ENCODE results near the gene EXO1.
"Not testable (repeated sequence)": the region's sequence is repeated elsewhere in the genome, so short reads cannot be mapped to it uniquely, and the experiment has no call there.

Gene EXO1

DNA sequence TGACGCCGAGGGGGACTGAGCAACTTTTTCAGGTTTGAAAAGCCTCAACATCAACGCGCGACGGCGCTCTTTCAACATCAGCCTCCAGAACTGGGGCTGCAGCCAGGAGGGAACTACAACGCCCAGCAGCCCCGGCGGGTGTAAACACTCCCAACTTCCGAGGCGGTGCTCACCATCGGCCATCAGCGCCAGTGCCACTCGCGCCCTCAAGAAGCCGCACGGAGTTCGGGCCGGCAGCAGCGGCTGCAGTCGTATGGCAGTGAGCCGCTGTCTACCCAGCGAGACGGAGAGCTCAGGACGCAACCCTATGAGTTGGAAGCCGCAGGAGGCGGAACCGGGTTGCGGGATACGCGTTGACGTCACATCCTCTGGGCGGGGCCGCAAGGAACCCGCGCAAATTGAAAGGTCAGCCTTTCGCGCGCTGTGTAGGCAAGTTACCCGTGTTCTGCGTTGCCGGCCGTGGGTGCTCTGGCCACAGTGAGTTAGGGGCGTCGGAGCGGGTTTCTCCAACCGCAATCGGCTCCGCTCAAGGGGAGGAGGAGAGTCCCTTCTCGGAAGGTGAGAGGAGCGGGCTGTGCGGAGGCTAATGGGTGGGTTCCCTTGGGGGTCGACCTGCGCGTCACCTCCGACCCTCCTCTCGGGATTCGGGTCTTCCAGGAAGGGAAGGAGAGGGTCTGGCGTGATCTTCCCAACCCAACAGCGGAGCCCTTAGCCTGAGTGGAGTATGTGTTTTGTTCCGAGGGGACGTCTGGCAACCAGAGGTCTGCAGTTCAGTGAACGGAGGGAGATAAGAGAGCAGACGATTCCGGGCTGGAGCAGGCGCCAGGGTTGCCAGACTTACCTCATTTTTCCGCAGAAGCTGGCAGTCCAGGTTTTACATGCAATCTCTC, at the start of gene EXO1:
Gene EXO1 (plus strand): TSS at position 409 of the 890 bp plus-strand sequence. CDS start 2,222 bp downstream, outside the sequence.
- DNase-seq = peak; percentile 82

GRCh38 chr1:241799416-241799815, 48.6 kb upstream of the EXO1 start:
- no peak for DNase-seq

GRCh38 chr1:241800640-241801039, 47.4 kb upstream of the EXO1 start:
- DNase-seq = no peak

DNA sequence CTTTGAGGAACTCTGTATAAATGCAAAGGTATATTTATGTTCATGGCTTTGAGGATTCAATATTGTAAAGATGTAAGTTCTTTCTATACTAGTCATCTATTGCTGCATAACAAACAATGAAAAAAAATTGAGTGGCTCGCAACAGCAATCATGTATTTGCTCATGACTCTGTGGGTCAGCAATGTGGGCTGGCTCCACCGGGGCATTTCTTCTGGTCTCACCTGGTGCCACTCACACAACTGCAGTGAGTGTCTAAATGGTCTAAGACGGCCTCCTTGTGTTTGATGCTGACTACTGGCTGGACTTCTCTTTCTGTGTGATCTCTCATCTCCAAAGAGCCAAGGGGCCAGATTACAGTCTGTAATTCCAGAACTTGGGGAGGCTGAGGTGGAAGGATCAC, 45.1 kb upstream of the EXO1 start:
- DNase-seq = no peak

DNA sequence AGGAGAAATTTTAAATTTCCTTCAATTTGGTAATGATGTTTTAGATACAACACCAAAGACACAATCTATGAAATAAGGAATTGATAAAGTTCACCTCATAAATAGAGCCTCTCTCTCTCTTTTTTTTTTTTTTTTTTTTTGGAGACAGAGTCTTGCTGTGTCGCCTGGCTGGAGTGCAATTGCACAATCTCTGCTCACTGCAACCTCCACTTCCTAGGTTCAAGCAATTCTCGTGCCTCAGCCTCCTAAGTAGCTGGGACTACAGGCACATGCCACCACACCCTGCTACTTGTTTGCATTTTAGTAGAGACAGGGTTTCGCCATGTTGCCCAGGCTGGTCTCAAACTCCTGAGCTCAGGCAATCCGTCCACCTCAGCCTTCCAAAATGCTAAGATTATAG, 43.3 kb upstream of the EXO1 start:
- not testable (repeated sequence) for DNase-seq

GRCh38 chr1:241808265-241808664, 39.7 kb upstream of the EXO1 start:
- no peak for DNase-seq

DNA sequence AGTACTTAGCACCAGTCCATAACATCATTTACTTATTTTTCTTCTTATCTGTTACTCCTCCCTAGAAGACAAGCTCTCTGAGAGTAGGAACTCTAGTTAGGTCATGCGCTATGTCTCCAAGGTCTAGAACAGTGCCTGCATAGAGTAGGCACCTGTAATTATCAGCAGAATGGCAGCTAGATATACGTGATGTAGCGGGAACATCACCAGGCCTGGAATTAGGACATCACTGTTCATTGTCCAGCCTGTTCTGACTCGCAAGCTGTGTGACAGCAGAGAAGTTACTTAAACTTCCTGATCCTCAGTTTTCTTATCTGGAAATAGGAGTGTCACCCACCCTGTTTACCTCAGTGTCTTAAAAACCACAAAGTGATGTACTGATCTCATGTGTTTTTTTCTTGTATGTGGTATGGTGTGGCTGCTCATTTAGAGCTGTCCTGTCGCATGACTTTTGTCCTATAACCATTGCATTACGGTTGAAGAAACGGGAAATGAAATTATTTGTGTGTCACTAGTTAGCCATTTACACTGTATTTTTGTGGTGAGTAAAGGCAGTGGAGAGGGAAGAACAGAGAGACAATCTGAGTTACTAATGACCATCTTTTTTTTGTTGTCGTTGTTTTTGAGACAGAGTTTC, 37.1 kb upstream of the EXO1 start:
- DNase-seq = no peak

- no peak for DNase-seq
These were observed 34.2 kb upstream of the EXO1 start for GRCh38 chr1:241813768-241814320.

- DNase-seq = no peak
These were observed 32.0 kb upstream of the EXO1 start for GRCh38 chr1:241816008-241816407.

- DNase-seq = no peak
These were observed 30.6 kb upstream of the EXO1 start for GRCh38 chr1:241817331-241817792.

DNA sequence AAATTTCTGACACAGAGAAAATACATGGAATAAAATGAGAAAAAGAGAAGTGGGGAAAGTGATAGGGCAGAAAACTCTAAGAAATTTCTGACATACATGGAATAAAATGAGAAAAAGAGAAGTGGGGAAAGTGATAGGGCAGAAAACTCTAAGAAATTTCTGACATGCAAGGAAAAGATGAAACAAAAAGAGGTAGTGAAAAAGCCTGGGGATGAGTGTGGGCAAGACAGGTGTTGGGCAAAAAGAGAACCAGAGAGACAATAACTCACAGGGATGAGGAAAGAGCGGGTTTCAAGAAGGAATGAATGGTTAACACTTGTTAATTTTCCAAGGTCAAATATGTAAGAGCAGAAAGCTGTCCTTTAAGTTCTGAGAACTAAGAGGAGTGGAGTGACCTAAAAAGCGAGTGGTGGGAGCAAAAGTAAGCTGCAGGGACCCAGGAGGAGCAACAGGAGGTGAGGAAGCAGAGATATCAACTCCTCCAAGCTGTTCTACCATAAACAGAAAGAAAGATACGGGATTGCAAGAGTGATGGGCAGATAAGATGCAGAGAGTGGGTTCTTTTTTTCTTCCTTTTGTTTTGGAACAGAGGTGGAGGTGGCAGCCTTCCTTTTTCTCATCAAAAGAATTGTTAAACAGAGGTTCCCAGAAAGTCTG, 29.9 kb upstream of the EXO1 start:
- DNase-seq = no peak

GRCh38 chr1:241819340-241819866, 28.6 kb upstream of the EXO1 start:
- DNase-seq = no peak

DNA sequence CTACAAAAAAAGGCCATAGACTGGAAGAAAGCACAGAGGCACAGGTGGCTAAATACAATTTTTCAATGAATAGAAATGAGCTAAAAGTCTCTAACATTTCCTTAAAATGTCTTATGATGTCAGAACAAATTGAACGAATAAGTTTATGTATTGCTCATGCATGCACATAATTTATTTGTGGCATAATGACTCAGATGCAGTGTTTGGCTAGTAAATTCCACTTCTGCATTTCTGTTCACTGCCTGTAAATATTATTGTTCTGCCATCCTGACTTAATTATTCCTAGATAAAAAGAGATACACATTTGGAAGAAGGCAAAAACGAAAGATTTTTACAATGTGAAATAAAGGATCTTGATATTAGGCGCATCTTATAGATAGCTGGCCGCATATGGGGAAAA, 26.6 kb upstream of the EXO1 start:
- DNase-seq = no peak

GRCh38 chr1:241822846-241823245, 25.2 kb upstream of the EXO1 start:
- no peak for DNase-seq

DNA sequence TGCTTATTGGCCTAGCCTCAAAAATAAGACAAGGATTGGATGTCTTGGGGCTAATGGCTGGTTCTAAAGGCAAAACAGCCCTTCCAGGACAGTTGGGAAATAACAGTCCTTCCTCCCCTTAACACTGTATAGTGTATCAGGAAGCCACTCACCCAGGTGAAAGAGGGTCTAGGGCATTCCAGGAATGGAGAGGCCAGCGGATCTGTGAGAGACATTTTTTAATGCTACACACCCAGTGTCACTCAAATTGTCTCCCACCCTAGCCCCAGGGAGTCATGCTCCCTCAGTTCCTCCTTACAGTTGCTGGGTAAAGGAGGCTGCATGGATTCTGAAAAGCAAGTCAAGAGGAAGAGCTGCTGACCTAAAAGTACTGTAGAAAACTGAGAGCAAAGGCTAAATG, 24.1 kb upstream of the EXO1 start:
- no peak for DNase-seq

DNA sequence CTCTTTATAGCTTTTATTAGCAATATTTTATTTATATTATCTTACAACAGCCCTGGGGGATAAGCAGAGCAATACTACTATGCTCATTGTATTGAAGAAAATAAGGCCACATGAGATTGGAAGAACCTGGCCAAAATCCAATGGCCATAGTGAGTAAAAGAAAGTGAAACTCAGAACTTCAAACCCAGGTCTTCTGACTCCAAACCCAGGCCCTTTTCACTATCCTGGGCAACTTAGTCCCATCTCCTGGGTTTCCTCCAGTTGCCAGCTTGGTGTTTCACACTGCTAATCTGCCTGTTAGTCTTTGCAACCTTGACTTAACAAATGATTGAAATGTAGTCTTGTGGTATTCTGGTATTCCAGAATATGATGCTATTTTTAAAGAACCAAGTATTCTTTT, 22.4 kb upstream of the EXO1 start:
- DNase-seq = no peak

- DNase-seq = not testable (repeated sequence)
These were observed 21.4 kb upstream of the EXO1 start for GRCh38 chr1:241826613-241827012.

GRCh38 chr1:241827264-241827663, 20.7 kb upstream of the EXO1 start:
- no peak for DNase-seq

- no peak for DNase-seq
These were observed 19.5 kb upstream of the EXO1 start for GRCh38 chr1:241828463-241829021.

DNA sequence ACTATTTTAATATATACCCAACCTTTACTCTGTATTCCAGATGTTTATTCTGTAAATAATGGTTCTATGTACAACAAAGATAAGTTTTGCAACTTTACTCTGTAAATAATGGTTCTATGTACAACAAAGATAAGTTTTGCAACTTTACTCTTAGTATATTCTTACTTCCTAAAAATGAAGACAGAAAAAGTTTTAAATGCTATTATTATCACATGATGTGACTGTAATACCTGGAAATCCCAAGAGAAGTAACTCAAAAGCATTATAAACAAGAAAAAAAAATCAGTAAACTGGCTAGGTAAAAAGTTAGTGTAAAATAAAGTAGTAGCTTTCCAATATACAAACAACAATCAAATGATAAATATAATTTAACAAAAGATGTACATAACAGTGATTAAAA, 18.5 kb upstream of the EXO1 start:
- no peak for DNase-seq

GRCh38 chr1:241834733-241835377, 13.1 kb upstream of the EXO1 start:
- DNase-seq = no peak

DNA sequence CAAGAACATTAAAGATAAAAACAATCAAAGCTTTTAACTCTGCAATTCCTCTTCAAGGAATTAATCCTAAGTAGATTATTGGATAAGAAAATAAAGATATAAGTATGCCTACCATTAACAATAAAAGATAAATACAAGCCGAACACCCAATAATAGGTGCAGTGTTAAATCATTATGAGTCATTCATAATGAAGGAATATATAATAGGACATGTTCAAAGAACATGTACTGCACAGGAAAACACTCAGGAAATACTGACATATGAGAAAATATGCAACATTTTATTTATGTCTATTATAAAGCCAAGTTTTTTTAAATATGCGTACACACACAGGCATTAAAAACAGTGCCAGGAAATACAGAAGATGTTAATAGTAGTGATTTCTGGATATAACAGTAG, 11.1 kb upstream of the EXO1 start:
- DNase-seq = no peak

All from NCI-H1105 treated with DMSO at 0.1 percent for 48 hours (cell line).